ENCODE data around the gene NFIX. TPM values are rescaled to one million over a fixed set of nuclear protein-coding genes. Genes with fewer than 3 reads are reported as not detected.

Gene NFIX
- total RNA-seq, 2 donors from 2014 or later: 70.9 to 73.8 TPM

DNA sequence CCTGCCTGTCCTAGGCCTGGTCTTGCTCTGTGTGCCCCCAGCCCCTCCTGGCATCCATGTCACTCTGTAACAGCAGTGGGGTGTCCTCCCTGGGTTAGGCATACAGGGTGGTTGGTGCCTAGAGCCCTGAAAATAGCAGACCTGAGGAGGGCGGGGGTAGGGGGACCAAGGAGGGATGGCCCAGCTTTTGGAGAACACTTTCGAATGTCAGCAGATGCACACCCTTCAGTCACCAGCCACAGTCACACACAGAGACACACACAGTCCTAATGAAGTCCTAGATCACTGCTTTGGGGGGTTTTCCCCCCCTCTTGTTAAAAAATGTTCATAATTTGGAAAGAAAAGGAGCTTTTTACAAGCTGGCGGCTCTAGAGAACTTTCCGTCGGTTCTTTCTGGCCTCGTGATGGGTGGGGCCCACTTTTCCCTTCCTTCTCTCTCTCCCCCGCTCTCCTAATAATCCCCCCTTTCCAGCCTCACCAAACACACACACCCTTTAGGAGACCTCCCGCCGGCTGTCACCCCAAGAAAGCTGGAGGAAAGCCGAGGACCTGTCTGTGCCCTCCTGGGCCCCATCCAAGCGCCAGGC lies 59.4 kb downstream of the NFIX start:
- no peaks in the 10 kb centered on the region for H3K9me3 ChIP-seq
- H3K4me3 ChIP-seq: no peak overlapping the region
- no peaks in the 10 kb centered on the region for H3K36me3 ChIP-seq
- H3K9ac ChIP-seq (ENCODE audit: low read depth in 2 of 2, low read length in 2 of 2): peak overlapping the region; percentile 36 to 62
- intact Hi-C loops (cut with DNase I): no loop called here
- peak overlapping the region; percentile 82 for H3K27ac ChIP-seq
- no peak for DNase-seq
- no peaks in the 10 kb centered on the region for H3K27me3 ChIP-seq
- peaks cover 29% of the 10 kb centered on the region for H3K4me1 ChIP-seq
- TF ChIP-seq, protein P1, sequence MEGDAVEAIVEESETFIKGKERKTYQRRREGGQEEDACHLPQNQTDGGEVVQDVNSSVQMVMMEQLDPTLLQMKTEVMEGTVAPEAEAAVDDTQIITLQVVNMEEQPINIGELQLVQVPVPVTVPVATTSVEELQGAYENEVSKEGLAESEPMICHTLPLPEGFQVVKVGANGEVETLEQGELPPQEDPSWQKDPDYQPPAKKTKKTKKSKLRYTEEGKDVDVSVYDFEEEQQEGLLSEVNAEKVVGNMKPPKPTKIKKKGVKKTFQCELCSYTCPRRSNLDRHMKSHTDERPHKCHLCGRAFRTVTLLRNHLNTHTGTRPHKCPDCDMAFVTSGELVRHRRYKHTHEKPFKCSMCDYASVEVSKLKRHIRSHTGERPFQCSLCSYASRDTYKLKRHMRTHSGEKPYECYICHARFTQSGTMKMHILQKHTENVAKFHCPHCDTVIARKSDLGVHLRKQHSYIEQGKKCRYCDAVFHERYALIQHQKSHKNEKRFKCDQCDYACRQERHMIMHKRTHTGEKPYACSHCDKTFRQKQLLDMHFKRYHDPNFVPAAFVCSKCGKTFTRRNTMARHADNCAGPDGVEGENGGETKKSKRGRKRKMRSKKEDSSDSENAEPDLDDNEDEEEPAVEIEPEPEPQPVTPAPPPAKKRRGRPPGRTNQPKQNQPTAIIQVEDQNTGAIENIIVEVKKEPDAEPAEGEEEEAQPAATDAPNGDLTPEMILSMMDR (IDR thresholded peaks at IDR 0.05): no peak

DNA sequence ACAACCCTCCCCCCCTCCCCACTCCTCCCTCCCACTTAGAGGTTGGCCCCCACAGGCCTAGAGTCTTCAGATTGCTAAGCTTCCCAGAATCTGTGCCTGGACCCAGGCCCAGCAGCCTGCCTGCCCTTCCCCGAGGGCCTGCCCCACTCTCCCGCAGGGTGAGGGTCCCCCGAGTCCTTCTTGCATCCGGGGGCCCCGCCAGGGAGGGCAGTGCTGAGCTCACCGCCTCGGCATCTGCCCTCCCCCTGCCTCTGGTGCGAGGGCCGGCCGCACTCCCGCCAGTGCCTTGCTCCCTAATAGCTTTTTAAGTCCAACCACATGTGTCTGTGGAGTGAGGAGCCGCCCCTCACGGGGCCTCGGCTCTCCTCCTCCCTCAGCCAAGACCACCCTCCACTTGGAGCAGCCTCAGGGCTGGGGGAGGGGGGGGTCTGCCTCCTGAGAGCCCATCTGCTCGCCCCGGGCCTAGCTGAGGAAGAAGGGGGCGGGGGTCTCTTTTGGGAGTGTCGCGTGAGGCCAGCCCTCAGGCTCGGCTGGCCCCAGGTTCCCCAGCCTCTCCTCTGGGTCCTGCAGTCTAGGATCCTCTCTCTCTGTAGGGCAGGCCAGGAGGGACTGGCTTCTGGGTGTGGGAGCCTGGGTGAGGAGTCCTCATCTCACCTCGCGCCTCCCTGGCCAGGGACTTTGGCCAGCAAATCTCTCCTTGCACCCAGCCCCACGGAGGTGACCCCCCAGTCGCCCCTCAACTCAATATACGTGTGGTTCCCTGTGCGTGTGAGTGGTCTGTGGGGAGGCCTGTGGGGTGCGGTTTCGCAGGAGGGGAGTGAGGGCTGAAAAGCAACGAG lies 60.2 kb downstream of the NFIX start:
- H3K9me3 ChIP-seq: no peaks in the 10 kb centered on the region
- H3K27ac ChIP-seq: peak overlapping the region; percentile 82
- intact Hi-C loops (cut with DNase I): no loop called here
- no peaks in the 10 kb centered on the region for H3K27me3 ChIP-seq
- no peak for DNase-seq
- no peaks in the 10 kb centered on the region for H3K36me3 ChIP-seq
- no peak overlapping the region for H3K4me3 ChIP-seq
- peaks cover 29% of the 10 kb centered on the region for H3K4me1 ChIP-seq
- TF ChIP-seq, protein P1 (IDR thresholded peaks at IDR 0.05): no peak
- H3K9ac ChIP-seq (ENCODE audit: low read depth in 2 of 2, low read length in 2 of 2): peak overlapping the region; percentile 64 to 71

DNA sequence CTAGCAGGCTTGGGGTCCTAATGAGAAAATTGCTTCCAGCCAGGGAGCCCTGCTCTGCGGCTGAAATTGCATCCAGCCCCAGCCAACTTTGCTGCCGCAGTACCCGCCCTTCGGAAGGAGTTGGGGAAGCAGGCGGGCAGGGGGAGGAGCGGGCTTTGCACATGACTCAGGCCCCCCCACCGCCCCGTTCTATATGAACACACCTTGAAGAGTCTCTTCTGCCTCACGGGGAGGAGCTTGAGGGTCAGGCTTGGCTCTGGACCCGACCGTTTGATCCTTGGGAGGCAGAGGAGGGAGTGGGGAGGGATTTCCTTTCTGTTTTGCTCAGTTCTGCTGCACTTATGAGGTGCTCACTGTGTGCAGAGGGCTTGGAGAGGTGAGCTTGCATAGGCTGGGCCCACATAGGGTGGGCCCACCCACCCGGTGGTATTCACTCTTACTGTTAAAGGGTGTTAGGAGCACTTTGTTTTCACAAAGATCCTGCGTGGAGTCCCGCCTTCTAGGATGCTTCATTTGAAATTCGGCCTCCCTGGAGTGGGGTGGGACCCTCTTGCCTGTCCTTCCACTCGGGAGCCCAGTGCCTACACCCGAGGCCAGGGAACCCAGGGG lies 60.9 kb downstream of the NFIX start:
- intact Hi-C loops (cut with DNase I): no loop called here
- no peaks in the 10 kb centered on the region for H3K9me3 ChIP-seq
- H3K36me3 ChIP-seq: no peaks in the 10 kb centered on the region
- H3K4me3 ChIP-seq: no peak overlapping the region
- no peaks in the 10 kb centered on the region for H3K27me3 ChIP-seq
- H3K27ac ChIP-seq: peak overlapping the region; percentile 82
- peaks cover 34% of the 10 kb centered on the region for H3K4me1 ChIP-seq
- DNase-seq: no peak
- TF ChIP-seq, protein P1 (IDR thresholded peaks at IDR 0.05): no peak
- H3K9ac ChIP-seq (ENCODE audit: low read depth in 2 of 2, low read length in 2 of 2): peak overlapping the region; percentile 64 to 71

GRCh38 chr19:13057147-13057572 lies 61.9 kb downstream of the NFIX start:
- no peak for DNase-seq
- Histone ChIP-seq H3K4me1 (peaks cover 28% of the 10 kb centered on the region), H3K9me3 (no peaks in the 10 kb centered on the region), H3K36me3 (no peaks in the 10 kb centered on the region), H3K27me3 (no peaks in the 10 kb centered on the region), H3K27ac (peak overlapping the region; percentile 17), H3K9ac (ENCODE audit: low read depth in 2 of 2, low read length in 2 of 2) (no peak overlapping the region), H3K4me3 (no peak overlapping the region)
- TF ChIP-seq, protein P1 (IDR thresholded peaks at IDR 0.05): no peak
- intact Hi-C loops (cut with DNase I): no loop called here

DNA sequence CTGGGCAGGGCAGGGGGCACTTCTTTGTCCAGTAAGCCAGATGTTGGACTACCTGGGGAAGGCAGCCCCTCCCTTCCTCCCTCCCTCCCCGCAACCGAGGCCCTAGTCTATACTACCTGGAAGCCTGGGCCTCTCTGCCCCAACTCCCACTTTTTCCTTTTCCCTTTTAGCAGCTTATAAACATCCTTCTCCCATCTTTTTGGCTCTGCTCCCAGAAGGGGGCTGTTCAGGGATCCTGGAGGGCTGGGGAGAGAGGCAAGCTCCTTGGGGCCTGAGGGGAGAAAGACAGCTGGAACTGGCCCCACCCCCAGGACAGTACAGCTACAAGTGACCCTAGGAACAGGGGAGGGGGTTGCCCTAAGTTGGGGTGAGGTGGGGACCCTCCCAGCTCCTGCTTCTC lies 62.5 kb downstream of the NFIX start:
- Histone ChIP-seq H3K4me1 (peaks cover 26% of the 10 kb centered on the region), H3K9ac (ENCODE audit: low read depth in 2 of 2, low read length in 2 of 2) (peak overlapping the region in 1 of 2 donors; percentile 53), H3K27me3 (no peaks in the 10 kb centered on the region), H3K9me3 (no peaks in the 10 kb centered on the region), H3K36me3 (no peaks in the 10 kb centered on the region), H3K4me3 (no peak overlapping the region), H3K27ac (no peak overlapping the region)
- TF ChIP-seq, protein P1 (IDR thresholded peaks at IDR 0.05): no peak
- DNase-seq: no peak
- intact Hi-C loops (cut with DNase I): no loop called here

Measured in colonic mucosa (tissue), 4 donors.